NB4 (cell line): ENCODE measurements around the gene PUM2.
"Not testable (repeated sequence)": the region's sequence is repeated elsewhere in the genome, so short reads cannot be mapped to it uniquely, and the experiment has no call there.

Experiments used
- MYC ChIP-seq: IDR thresholded peaks from 2 replicates; pipeline ENCODE4 v1.6.1; 2011; ENCODE audit warnings: low read depth, low read length
- TF ChIP-seq, protein P1 (sequence below): IDR thresholded peaks from one replicate; pipeline ENCODE4 v1.5.1; 2012; ENCODE audit warnings: low read depth, low read length
- TF ChIP-seq, protein P2 (sequence below): IDR thresholded peaks from 2 replicates; pipeline ENCODE4 v1.6.1; 2011; ENCODE audit warnings: low read depth, low read length

DNA sequence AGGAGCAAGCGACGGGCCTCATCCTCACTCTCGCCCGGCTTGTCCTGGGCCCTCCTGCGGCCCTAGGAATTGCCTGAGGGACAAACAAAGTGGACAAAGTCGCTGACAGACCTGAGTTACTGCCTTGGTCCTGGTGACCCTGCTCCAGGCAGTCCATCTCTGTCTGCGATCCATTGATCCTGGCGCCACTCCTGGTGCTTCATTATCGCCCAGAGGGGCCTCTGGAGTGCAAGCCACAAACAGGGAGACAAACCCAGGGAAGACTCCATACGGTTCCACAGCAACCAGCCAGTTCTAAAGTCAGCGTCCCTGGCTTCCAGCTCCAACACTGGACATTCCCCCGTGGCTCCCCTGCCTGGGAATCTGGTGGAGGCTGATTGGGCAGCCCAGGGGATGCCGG is 24.3 kb upstream of the PUM2 start:
- TF ChIP-seq, protein P1, sequence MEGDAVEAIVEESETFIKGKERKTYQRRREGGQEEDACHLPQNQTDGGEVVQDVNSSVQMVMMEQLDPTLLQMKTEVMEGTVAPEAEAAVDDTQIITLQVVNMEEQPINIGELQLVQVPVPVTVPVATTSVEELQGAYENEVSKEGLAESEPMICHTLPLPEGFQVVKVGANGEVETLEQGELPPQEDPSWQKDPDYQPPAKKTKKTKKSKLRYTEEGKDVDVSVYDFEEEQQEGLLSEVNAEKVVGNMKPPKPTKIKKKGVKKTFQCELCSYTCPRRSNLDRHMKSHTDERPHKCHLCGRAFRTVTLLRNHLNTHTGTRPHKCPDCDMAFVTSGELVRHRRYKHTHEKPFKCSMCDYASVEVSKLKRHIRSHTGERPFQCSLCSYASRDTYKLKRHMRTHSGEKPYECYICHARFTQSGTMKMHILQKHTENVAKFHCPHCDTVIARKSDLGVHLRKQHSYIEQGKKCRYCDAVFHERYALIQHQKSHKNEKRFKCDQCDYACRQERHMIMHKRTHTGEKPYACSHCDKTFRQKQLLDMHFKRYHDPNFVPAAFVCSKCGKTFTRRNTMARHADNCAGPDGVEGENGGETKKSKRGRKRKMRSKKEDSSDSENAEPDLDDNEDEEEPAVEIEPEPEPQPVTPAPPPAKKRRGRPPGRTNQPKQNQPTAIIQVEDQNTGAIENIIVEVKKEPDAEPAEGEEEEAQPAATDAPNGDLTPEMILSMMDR: not testable (repeated sequence)
- TF ChIP-seq, protein P2, sequence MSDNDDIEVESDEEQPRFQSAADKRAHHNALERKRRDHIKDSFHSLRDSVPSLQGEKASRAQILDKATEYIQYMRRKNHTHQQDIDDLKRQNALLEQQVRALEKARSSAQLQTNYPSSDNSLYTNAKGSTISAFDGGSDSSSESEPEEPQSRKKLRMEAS: not testable (repeated sequence)
- not testable (repeated sequence) for TF ChIP-seq MYC
